Measurements from ENCODE around the gene ACHE. TPM values are rescaled to one million over a fixed set of nuclear protein-coding genes. Genes with fewer than 3 reads are reported as not detected.

ACHE gene
- total RNA-seq, 1 experiment from 2014 or later, result 3.2 TPM

GRCh38 chr7:100874300-100874576 is 21.4 kb downstream of the ACHE start:
- DNase-seq, result no peak
- Mint-ChIP-seq H3K4me3 (ENCODE audit: low read depth, unreplicated experiment) (peak overlapping the region; percentile 97), H3K36me3 (ENCODE audit: insufficient read depth, unreplicated experiment) (peaks cover 53% of the 10 kb centered on the region), H3K27me3 (ENCODE audit: unreplicated experiment) (no peaks in the 10 kb centered on the region), H3K9me3 (ENCODE audit: low read depth, unreplicated experiment) (no peaks in the 10 kb centered on the region), H3K4me1 (ENCODE audit: low read depth, unreplicated experiment) (peaks cover 10% of the 10 kb centered on the region), H3K27ac (ENCODE audit: unreplicated experiment) (peak overlapping the region; percentile 97)
- TF ChIP-seq CTCF (IDR thresholded peaks at IDR 0.05; ENCODE audit: unreplicated experiment), result no peak
- no TSS peak for BruUV-seq (replicated peaks)
- intact Hi-C loops (cut with micrococcal nuclease; ENCODE audit: unreplicated experiment), result no loop called here
- CTCF ChIA-PET, result interaction anchor here (1.3 to 2.0 kb wide), 2 partner anchors 15 to 169 kb away, joined by 5 to 8 read pairs; partner anchors contain the start of genes POP7 and UFSP1

- Mint-ChIP-seq H3K4me3 (ENCODE audit: low read depth, unreplicated experiment) (peak overlapping the region; percentile 97), H3K4me1 (ENCODE audit: low read depth, unreplicated experiment) (peaks cover 10% of the 10 kb centered on the region), H3K36me3 (ENCODE audit: insufficient read depth, unreplicated experiment) (peaks cover 58% of the 10 kb centered on the region), H3K9me3 (ENCODE audit: low read depth, unreplicated experiment) (no peaks in the 10 kb centered on the region), H3K27me3 (ENCODE audit: unreplicated experiment) (no peaks in the 10 kb centered on the region), H3K27ac (ENCODE audit: unreplicated experiment) (peak overlapping the region; percentile 97)
- CTCF ChIA-PET, result interaction anchor here (1.3 kb wide), 1 partner anchor 168 kb away, joined by 5 read pairs; the partner anchor contains the start of gene POP7
- no TSS peak for BruUV-seq (replicated peaks)
- no peak for DNase-seq
- no peak for TF ChIP-seq CTCF (IDR thresholded peaks at IDR 0.05; ENCODE audit: unreplicated experiment)
- intact Hi-C loops (cut with micrococcal nuclease; ENCODE audit: unreplicated experiment), result no loop called here
Measured at GRCh38 chr7:100873599-100874299, 21.9 kb downstream of the ACHE start.

- CTCF ChIA-PET, result no interaction called here
- no TSS peak for BruUV-seq (replicated peaks)
- Mint-ChIP-seq H3K36me3 (ENCODE audit: insufficient read depth, unreplicated experiment) (peaks cover 50% of the 10 kb centered on the region), H3K4me1 (ENCODE audit: low read depth, unreplicated experiment) (no peaks in the 10 kb centered on the region), H3K27ac (ENCODE audit: unreplicated experiment) (peak overlapping the region; percentile 91), H3K27me3 (ENCODE audit: unreplicated experiment) (no peaks in the 10 kb centered on the region), H3K4me3 (ENCODE audit: low read depth, unreplicated experiment) (peak overlapping the region; percentile 79), H3K9me3 (ENCODE audit: low read depth, unreplicated experiment) (no peaks in the 10 kb centered on the region)
- intact Hi-C loops (cut with micrococcal nuclease; ENCODE audit: unreplicated experiment), result no loop called here
- no peak for TF ChIP-seq CTCF (IDR thresholded peaks at IDR 0.05; ENCODE audit: unreplicated experiment)
- no peak for DNase-seq
Measured at GRCh38 chr7:100867776-100868485, 27.8 kb downstream of the ACHE start.

- Mint-ChIP-seq H3K4me3 (ENCODE audit: low read depth, unreplicated experiment) (peak within 1 kb of the TSS; percentile 79), H3K9me3 (ENCODE audit: low read depth, unreplicated experiment) (no peaks in the 10 kb centered on the region), H3K27ac (ENCODE audit: unreplicated experiment) (peak within 1 kb of the TSS; percentile 91), H3K36me3 (ENCODE audit: insufficient read depth, unreplicated experiment) (peaks cover 44% of the 10 kb centered on the region), H3K27me3 (ENCODE audit: unreplicated experiment) (no peaks in the 10 kb centered on the region), H3K4me1 (ENCODE audit: low read depth, unreplicated experiment) (no peaks in the 10 kb centered on the region)
- CTCF ChIA-PET, result no interaction called here
- DNase-seq, result peak; percentile 82
- TSS peak; percentile 83 for BruUV-seq (replicated peaks)
- intact Hi-C loops (cut with micrococcal nuclease; ENCODE audit: unreplicated experiment), result no loop called here
- TF ChIP-seq CTCF (IDR thresholded peaks at IDR 0.05; ENCODE audit: unreplicated experiment), result no peak
Measured at GRCh38 chr7:100867040-100867775, 28.5 kb downstream of the ACHE start, which contains the start of gene TRIP6. TSS of gene TRIP6 (plus strand) at chr7:100867387. CDS start at chr7:100867498, 111 bp downstream.
